ENCODE results near the gene DAPP1. TPM values are rescaled to one million over a fixed set of nuclear protein-coding genes. Genes with fewer than 3 reads are reported as not detected.

The DAPP1 gene
- total and polyA plus RNA-seq, 2 of the 8 experiments (the other 6 are each of a cell fraction or from before 2014, with no cell fraction given), result not detected

DNA sequence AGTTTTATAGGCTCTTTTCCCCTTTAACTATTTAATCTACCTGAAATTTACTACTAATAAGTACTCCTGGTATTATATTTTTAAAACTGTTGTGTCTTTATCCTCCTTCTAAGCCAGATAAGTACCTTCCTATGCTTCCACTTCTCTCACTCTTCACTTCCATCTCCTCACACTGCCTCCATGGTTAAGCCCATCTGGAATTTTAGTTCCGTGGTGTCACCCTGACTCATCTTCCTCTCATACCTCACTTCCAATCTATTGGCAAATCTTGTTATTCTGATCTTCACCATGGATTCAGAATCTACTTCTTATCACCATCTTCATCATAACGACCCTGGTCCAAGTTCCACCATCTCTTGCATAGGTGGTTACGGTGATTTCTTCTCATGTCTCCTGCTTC lies 32.7 kb upstream of the DAPP1 start:
- no peak overlapping the region for H3K23ac ChIP-seq (ENCODE audit: insufficient read length)
- H4K91ac ChIP-seq (replicated peaks; ENCODE audit: insufficient read length, low read length), result no peak overlapping the region
- no peak overlapping the region for H2BK5ac ChIP-seq (ENCODE audit: low read depth, low read length)
- H3K18ac ChIP-seq (ENCODE audit: extremely low read depth, low read length), result no peak overlapping the region
- ChIA-PET CTCF (ENCODE audit: partially characterized antibody) (no interaction called here), POLR2A (ENCODE audit: partially characterized antibody) (no interaction called here)
- TF ChIP-seq SUZ12 (IDR thresholded peaks at IDR 0.05; ENCODE audit: low read length) (no peak), RXRA (IDR thresholded peaks at IDR 0.05; ENCODE audit: insufficient read depth, low read depth, low read length) (no peak), CHD2 (IDR thresholded peaks at IDR 0.05; ENCODE audit: low read length) (no peak), KDM4A (IDR thresholded peaks at IDR 0.05; ENCODE audit: low read depth, low read length, severe bottlenecking) (no peak), SP2 (IDR thresholded peaks at IDR 0.05; ENCODE audit: low read length) (no peak), KDM1A (IDR thresholded peaks at IDR 0.05; ENCODE audit: borderline replicate concordance, low read length) (no peak), PHF8 (conservative IDR thresholded peaks at IDR 0.05; ENCODE audit: low read depth, low read length) (no peak), CREB1 (IDR thresholded peaks at IDR 0.05) (no peak), POLR2A (IDR thresholded peaks at IDR 0.05; ENCODE audit: control extremely low read depth in 1 of 2, low read depth in 2 of 2, low read length in 2 of 2) (no peak), JUND (IDR thresholded peaks at IDR 0.05; ENCODE audit: low read length) (no peak)
- no peaks in the 10 kb centered on the region for H3K4me1 ChIP-seq (replicated peaks in 1 of 4; ENCODE audit: control insufficient read depth in 3 of 4, insufficient read depth in 4 of 4, low read length in 3 of 4)
- no peaks in the 10 kb centered on the region for H4K20me1 ChIP-seq (replicated peaks in 1 of 2; ENCODE audit: control insufficient read depth in 1 of 2, insufficient read depth in 2 of 2, low read length in 2 of 2)
- no peak overlapping the region for H3K4me3 ChIP-seq (ENCODE audit: extremely low read depth in 1 of 4, insufficient read depth in 2 of 4, low read depth in 3 of 4, low read length in 4 of 4)
- H3K27ac ChIP-seq (ENCODE audit: low read depth, low read length), result no peak overlapping the region
- no peak overlapping the region for H2AFZ ChIP-seq (ENCODE audit: low read length)
- H3K56ac ChIP-seq (replicated peaks; ENCODE audit: insufficient read length, low read depth, low read length), result no peak overlapping the region
- no peak overlapping the region for H2BK20ac ChIP-seq (ENCODE audit: low read length)
- no peak overlapping the region for H3K4ac ChIP-seq (replicated peaks; ENCODE audit: insufficient read length, low read depth, low read length)
- 90% methylated on average over 3 of the region's 3 CpGs; no CpG with 5 or more reads in 1 of the 2 experiments for WGBS, 2 experiments (ENCODE audit: extremely low coverage in 1 of 2, insufficient coverage in 1 of 2, insufficient read length in 1 of 2, insufficient replicate concordance in 2 of 2, low coverage in 1 of 2, low lambda C conversion rate in 2 of 2, missing lambda C conversion rate in 1 of 2)
- no peak overlapping the region for H3K4me2 ChIP-seq (ENCODE audit: insufficient read depth in 1 of 2, low read depth in 2 of 2, low read length in 2 of 2)
- no peak for DNase-seq (ENCODE audit: low read depth in 1 of 2, low spot score in 2 of 2)
- H2BK120ac ChIP-seq (replicated peaks; ENCODE audit: low read depth, low read length), result no peak overlapping the region
- no peak overlapping the region for H2AK5ac ChIP-seq (ENCODE audit: low read depth, low read length)
- H3K9me3 ChIP-seq (ENCODE audit: insufficient read depth in 2 of 2, low read depth in 1 of 2, low read length in 1 of 2), result no peaks in the 10 kb centered on the region
- no peak overlapping the region for H4K5ac ChIP-seq (ENCODE audit: insufficient read length, low read depth, low read length)
- H3K27me3 ChIP-seq (replicated peaks in 1 of 4; ENCODE audit: control insufficient read depth in 3 of 4, extremely low read depth in 1 of 4, insufficient read depth in 3 of 4, low read length in 3 of 4), result no peaks in the 10 kb centered on the region
- H4K8ac ChIP-seq (ENCODE audit: extremely low read depth, insufficient read depth, low read length), result no peak overlapping the region
- H3K23me2 ChIP-seq (ENCODE audit: low read depth, low read length), result no peaks in the 10 kb centered on the region
- no peak for FAIRE-seq
- H2BK12ac ChIP-seq (ENCODE audit: low read depth, low read length), result no peak overlapping the region
- H3K14ac ChIP-seq (ENCODE audit: insufficient read length), result no peak overlapping the region
- no peaks in the 10 kb centered on the region for H3K79me2 ChIP-seq (ENCODE audit: control insufficient read depth in 1 of 2, insufficient read depth in 2 of 2, low read length in 2 of 2)
- no peak overlapping the region for H3K9ac ChIP-seq (replicated peaks in 1 of 4; ENCODE audit: extremely low read depth in 1 of 4, low read depth in 3 of 4, low read length in 3 of 4)
- H2BK15ac ChIP-seq (ENCODE audit: low read length), result no peak overlapping the region
- no peaks in the 10 kb centered on the region for H3K36me3 ChIP-seq (ENCODE audit: control insufficient read depth in 2 of 4, insufficient read depth in 4 of 4, low read length in 3 of 4)
- no peaks in the 10 kb centered on the region for H3K79me1 ChIP-seq (ENCODE audit: low read depth, low read length)

All from H1 (cell line).